Fibroblast of pulmonary artery (primary cell): ENCODE results near the gene GLYATL3.

Experiments used
- DNase-seq: peaks from one replicate; pipeline ENCODE4 v3.0.0-alpha.2; 2010; ENCODE audit warnings: low read depth
- H3K4me3 ChIP-seq: replicated peaks from 2 replicates; pipeline ENCODE4 v1.5.1; 2011; ENCODE audit warnings: low read depth, mild to moderate bottlenecking, control low read depth, low read length, moderate library complexity
- CTCF ChIP-seq: IDR thresholded peaks from 2 replicates; pipeline ENCODE4 v1.5.1; 2011; ENCODE audit warnings: mild to moderate bottlenecking, control low read depth, low read length, inconsistent platforms; ENCODE audit errors: missing control alignments

Gene GLYATL3

GRCh38 chr6:49558238-49558637 lies 58.5 kb downstream of the GLYATL3 start:
- no peak for TF ChIP-seq CTCF
- no peak overlapping the region for H3K4me3 ChIP-seq
- DNase-seq: no peak

DNA sequence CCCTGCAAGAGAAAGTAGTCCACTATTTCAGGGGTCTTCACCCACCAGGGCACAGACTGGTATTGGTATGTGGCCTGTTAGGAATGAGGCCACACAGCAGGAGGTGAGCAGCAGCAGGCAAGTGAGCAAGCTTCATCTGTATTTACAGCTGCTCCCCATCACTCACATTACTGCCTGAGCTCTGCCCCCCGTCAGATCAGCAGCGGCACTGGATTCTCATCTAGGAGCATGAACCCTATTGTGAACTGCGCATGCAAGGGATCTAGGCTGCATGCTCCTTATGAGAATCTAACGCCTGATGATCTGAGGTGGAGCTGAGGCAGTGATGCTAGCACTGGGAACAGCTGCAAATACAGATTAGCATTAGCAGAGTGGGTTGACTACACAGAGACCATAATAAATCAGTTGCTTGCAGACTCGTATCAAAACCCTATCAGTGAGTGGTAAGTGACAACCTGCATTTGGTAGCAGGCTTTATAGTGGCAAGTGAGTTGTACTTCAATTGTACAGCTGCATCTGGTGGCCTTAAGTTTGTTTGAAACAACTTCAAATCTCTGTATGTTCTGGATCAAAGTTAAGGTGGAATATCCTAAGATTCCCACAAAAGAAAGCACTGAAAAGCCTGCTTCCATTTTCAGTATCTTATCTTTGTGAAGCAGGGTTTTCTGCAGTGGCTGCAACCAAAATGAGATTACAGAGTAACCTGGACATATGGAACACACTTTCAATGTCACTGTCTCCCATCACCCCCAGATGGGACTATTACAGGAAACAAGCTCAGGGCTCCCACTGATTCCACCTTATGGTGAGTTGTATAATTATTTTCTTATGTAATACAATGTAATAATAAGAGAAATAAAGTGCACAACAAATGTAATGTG lies 63.5 kb downstream of the GLYATL3 start:
- no peak for DNase-seq
- no peak overlapping the region for H3K4me3 ChIP-seq
- TF ChIP-seq CTCF: no peak

DNA sequence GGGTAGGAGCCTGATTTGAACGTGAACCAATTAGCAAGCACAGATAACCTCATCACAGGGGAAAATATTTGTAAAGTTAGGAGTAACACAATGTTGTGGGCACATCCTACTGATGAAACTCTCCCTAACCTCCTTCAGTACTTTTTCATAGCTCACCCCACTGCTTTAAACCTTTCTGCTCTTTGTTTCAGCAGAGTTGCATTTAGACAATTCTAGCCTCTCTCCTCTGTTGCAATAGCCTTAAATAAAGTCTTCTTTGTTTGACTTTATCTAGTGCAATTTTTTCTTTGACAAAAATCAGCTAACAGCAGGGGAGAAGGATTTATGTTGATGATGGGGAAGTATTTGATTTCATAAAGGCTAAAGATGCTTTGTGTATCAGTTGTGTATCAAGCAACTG lies 64.8 kb downstream of the GLYATL3 start:
- H3K4me3 ChIP-seq: no peak overlapping the region
- no peak for DNase-seq
- no peak for TF ChIP-seq CTCF

GRCh38 chr6:49565261-49565660 lies 65.5 kb downstream of the GLYATL3 start:
- DNase-seq: no peak
- TF ChIP-seq CTCF: no peak
- no peak overlapping the region for H3K4me3 ChIP-seq

- DNase-seq: peak; percentile 68
- no peak overlapping the region for H3K4me3 ChIP-seq
- no peak for TF ChIP-seq CTCF
Observed at GRCh38 chr6:49565855-49566254, 66.1 kb downstream of the GLYATL3 start.

DNA sequence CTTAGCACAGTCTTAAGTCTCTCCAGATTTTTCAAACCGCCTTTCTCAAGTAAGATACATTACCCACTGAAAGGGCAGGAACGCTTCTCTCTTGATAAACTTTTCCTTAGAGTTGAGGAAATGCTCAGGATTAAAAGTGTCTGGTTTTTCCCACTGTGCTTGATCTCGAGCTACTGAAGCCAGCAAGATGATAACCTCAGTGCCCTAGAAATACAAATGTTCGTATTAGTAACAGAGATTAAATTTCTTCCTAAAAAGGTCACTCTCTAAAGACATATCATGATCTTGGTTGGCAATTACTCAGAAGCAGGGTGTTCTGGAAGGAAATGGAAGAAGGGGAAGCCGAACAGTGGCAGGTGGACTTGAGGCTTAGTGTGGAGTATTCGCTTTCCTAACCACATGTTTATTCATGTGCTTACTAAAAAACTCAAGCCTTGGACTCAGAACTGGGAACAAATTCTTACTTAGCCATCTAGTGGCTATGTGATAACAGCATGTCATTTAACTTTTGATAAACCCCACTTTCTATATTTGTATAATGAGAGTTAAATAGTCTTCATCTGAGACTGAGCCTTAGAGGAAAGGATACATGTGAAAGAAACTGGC lies 70.9 kb downstream of the GLYATL3 start:
- no peak overlapping the region for H3K4me3 ChIP-seq
- DNase-seq: peak; percentile 42
- peak; percentile 36 for TF ChIP-seq CTCF
